Astrocyte (in vitro differentiated cells and primary cell): ENCODE data around the gene ZNF618. TPM values are rescaled to one million over a fixed set of nuclear protein-coding genes. Genes with fewer than 3 reads are reported as not detected.

Source experiments
- DNase-seq: peaks from one replicate; pipeline ENCODE4 v3.0.0-alpha.2; 2010; ENCODE audit warnings: low read depth
- FAIRE-seq: peaks from 2 replicates; lab custom pipeline; 2011; peaks lifted over from hg19 to GRCh38; lab: Jason Lieb, UNC
- H2AFZ ChIP-seq: 2 replicates; pipeline ENCODE4 v1.6.0; 2012; ENCODE audit warnings: low read depth, low read length, inconsistent platforms
- H3K27ac ChIP-seq: 2 replicates; pipeline ENCODE4 v1.5.1; 2011; ENCODE audit warnings: low read depth, low read length, inconsistent platforms
- H3K27me3 ChIP-seq: 2 replicates; pipeline ENCODE4 v1.6.0; 2011; ENCODE audit warnings: low read length, inconsistent platforms; ENCODE audit not compliant: insufficient read depth
- H3K36me3 ChIP-seq: 2 replicates; pipeline ENCODE4 v1.5.1; 2011; ENCODE audit warnings: low read length, inconsistent platforms; ENCODE audit not compliant: insufficient read depth
- H3K4me1 ChIP-seq: 2 replicates; pipeline ENCODE4 v1.5.1; 2011; ENCODE audit warnings: low read length, inconsistent platforms; ENCODE audit not compliant: insufficient read depth
- H3K4me2 ChIP-seq: 2 replicates; pipeline ENCODE4 v1.6.0; 2012; ENCODE audit warnings: low read length, inconsistent platforms
- H3K4me3 ChIP-seq: 2 replicates; pipeline ENCODE4 v1.5.1; 2011; ENCODE audit warnings: low read depth, mild to moderate bottlenecking, low read length, inconsistent platforms; ENCODE audit not compliant: insufficient read depth
- H3K79me2 ChIP-seq: 2 replicates; pipeline ENCODE4 v1.6.0; 2012; ENCODE audit warnings: mild to moderate bottlenecking, low read length, inconsistent platforms; ENCODE audit not compliant: insufficient read depth
- H3K9ac ChIP-seq: 2 replicates; pipeline ENCODE4 v1.6.0; 2012; ENCODE audit warnings: mild to moderate bottlenecking, low read length, inconsistent platforms
- H3K9me3 ChIP-seq: 2 replicates; pipeline ENCODE4 v1.5.1; 2012; ENCODE audit warnings: low read depth, mild to moderate bottlenecking, low read length, inconsistent platforms; ENCODE audit not compliant: insufficient read depth
- H4K20me1 ChIP-seq: 2 replicates; pipeline ENCODE4 v1.6.0; 2012; ENCODE audit warnings: low read length, inconsistent platforms; ENCODE audit not compliant: insufficient read depth
- H3K27ac Mint-ChIP-seq: one replicate; pipeline ENCODE4 v1.8.0; 2021; ENCODE audit warnings: mild to moderate bottlenecking, mixed read lengths; ENCODE audit not compliant: unreplicated experiment
- H3K27me3 Mint-ChIP-seq: one replicate; pipeline ENCODE4 v1.8.0; 2021; ENCODE audit warnings: low read depth, mixed read lengths; ENCODE audit not compliant: unreplicated experiment
- H3K36me3 Mint-ChIP-seq: one replicate; pipeline ENCODE4 v1.8.0; 2021; ENCODE audit warnings: low read depth, mixed read lengths; ENCODE audit not compliant: unreplicated experiment
- H3K4me1 Mint-ChIP-seq: one replicate; pipeline ENCODE4 v1.8.0; 2021; ENCODE audit warnings: low read depth, mixed read lengths; ENCODE audit not compliant: unreplicated experiment
- H3K4me3 Mint-ChIP-seq: one replicate; pipeline ENCODE4 v1.8.0; 2021; ENCODE audit warnings: mild to moderate bottlenecking, moderate library complexity, mixed read lengths; ENCODE audit not compliant: unreplicated experiment
- H3K9me3 Mint-ChIP-seq: one replicate; pipeline ENCODE4 v1.8.0; 2021; ENCODE audit warnings: mild to moderate bottlenecking, mixed read lengths; ENCODE audit not compliant: unreplicated experiment
- EZH2 ChIP-seq: IDR thresholded peaks from 2 replicates; pipeline ENCODE4 v1.6.1; 2012; ENCODE audit warnings: mild to moderate bottlenecking, low read length, inconsistent platforms; ENCODE audit not compliant: insufficient read depth
- total RNA-seq: library from RNA; stranded (reverse); gene quantifications from 2 replicates; pipeline ENCODE4 v1.2.1, GENCODE V29; 2021
- TF ChIP-seq, protein P1 (sequence below): IDR thresholded peaks from 2 replicates; pipeline ENCODE4 v1.5.1; 2011; ENCODE audit warnings: low read depth, mild to moderate bottlenecking, inconsistent platforms, low read length, moderate library complexity; ENCODE audit not compliant: insufficient read depth

The ZNF618 gene
- total RNA-seq, 1 donor from 2014 or later, result 30.1 TPM

GRCh38 chr9:114069476-114070187 is 193.5 kb downstream of the ZNF618 start:
- no peak overlapping the region for H3K27ac Mint-ChIP-seq
- H3K27me3 Mint-ChIP-seq, result peaks cover 39% of the 10 kb centered on the region
- DNase-seq, result no peak
- Histone ChIP-seq H4K20me1 (no peaks in the 10 kb centered on the region), H3K9ac (no peak overlapping the region), H3K36me3 (no peaks in the 10 kb centered on the region), H3K27me3 (peaks cover 5% of the 10 kb centered on the region), H3K9me3 (no peaks in the 10 kb centered on the region), H3K27ac (no peak overlapping the region), H3K79me2 (no peaks in the 10 kb centered on the region), H2AFZ (no peak overlapping the region), H3K4me1 (no peaks in the 10 kb centered on the region), H3K4me2 (no peak overlapping the region), H3K4me3 (no peak overlapping the region)
- no peaks in the 10 kb centered on the region for H3K9me3 Mint-ChIP-seq
- H3K4me3 Mint-ChIP-seq, result no peak overlapping the region
- no peaks in the 10 kb centered on the region for H3K4me1 Mint-ChIP-seq
- H3K36me3 Mint-ChIP-seq, result peaks cover 2% of the 10 kb centered on the region
- no peak for FAIRE-seq
- no peak for TF ChIP-seq EZH2
- TF ChIP-seq, protein P1, sequence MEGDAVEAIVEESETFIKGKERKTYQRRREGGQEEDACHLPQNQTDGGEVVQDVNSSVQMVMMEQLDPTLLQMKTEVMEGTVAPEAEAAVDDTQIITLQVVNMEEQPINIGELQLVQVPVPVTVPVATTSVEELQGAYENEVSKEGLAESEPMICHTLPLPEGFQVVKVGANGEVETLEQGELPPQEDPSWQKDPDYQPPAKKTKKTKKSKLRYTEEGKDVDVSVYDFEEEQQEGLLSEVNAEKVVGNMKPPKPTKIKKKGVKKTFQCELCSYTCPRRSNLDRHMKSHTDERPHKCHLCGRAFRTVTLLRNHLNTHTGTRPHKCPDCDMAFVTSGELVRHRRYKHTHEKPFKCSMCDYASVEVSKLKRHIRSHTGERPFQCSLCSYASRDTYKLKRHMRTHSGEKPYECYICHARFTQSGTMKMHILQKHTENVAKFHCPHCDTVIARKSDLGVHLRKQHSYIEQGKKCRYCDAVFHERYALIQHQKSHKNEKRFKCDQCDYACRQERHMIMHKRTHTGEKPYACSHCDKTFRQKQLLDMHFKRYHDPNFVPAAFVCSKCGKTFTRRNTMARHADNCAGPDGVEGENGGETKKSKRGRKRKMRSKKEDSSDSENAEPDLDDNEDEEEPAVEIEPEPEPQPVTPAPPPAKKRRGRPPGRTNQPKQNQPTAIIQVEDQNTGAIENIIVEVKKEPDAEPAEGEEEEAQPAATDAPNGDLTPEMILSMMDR, result no peak

GRCh38 chr9:114070188-114071103 is 194.3 kb downstream of the ZNF618 start:
- Histone ChIP-seq H3K9ac (no peak overlapping the region), H3K4me3 (no peak overlapping the region), H3K36me3 (no peaks in the 10 kb centered on the region), H4K20me1 (no peaks in the 10 kb centered on the region), H3K4me1 (no peaks in the 10 kb centered on the region), H3K4me2 (no peak overlapping the region), H2AFZ (no peak overlapping the region), H3K79me2 (no peaks in the 10 kb centered on the region), H3K9me3 (no peaks in the 10 kb centered on the region), H3K27me3 (peaks cover 12% of the 10 kb centered on the region), H3K27ac (no peak overlapping the region)
- H3K36me3 Mint-ChIP-seq, result peaks cover 2% of the 10 kb centered on the region
- FAIRE-seq, result no peak
- H3K9me3 Mint-ChIP-seq, result peaks cover 2% of the 10 kb centered on the region
- no peak for DNase-seq
- H3K4me1 Mint-ChIP-seq, result no peaks in the 10 kb centered on the region
- H3K27me3 Mint-ChIP-seq, result peaks cover 47% of the 10 kb centered on the region
- no peak overlapping the region for H3K4me3 Mint-ChIP-seq
- TF ChIP-seq, protein P1, result no peak
- no peak for TF ChIP-seq EZH2
- H3K27ac Mint-ChIP-seq, result no peak overlapping the region
